Astrocyte (in vitro differentiated cells and primary cell): ENCODE results near the gene SGCE.

ENCODE experiments used
- EZH2 ChIP-seq: IDR thresholded peaks from 2 replicates; pipeline ENCODE4 v1.6.1; 2012; ENCODE audit warnings: mild to moderate bottlenecking, low read length, inconsistent platforms; ENCODE audit not compliant: insufficient read depth
- TF ChIP-seq, protein P1 (sequence below): IDR thresholded peaks from 2 replicates; pipeline ENCODE4 v1.5.1; 2011; ENCODE audit warnings: low read depth, mild to moderate bottlenecking, inconsistent platforms, low read length, moderate library complexity; ENCODE audit not compliant: insufficient read depth

DNA sequence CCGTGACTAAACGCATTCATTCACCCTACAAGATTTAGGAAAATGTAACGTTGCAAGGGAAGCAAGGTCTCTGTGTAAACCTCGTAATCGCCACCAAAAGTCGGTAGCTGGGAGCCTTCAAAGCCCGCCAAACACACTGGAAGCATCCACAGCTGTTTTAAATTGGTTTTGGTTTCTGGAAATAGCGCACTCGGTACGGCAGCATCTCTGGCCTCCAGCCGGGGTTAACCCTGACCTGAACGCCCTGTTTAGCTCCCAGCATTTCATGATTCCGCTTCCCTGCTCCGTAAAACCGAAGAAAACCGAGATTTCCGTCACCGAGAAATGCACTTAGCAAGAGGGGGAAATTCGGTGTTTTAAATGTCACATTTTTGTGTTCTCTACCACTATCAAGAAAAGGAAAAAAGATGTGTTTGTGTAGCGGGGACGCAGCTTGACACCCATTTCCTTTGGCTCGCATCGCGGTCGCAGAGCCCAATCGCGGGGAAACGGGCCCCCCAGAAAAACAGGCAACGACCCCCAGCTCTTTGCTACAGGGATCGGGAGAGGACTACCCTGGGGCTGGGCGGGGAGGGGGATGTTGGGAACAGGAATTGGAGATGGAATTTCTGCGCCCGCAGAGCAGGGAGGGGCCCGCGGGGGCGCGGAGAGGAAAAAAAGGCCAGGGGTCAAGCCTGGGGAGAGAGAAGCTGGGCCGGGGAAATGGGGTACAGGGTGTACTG, 646 bp downstream of the SGCE start:
- TF ChIP-seq, protein P1, sequence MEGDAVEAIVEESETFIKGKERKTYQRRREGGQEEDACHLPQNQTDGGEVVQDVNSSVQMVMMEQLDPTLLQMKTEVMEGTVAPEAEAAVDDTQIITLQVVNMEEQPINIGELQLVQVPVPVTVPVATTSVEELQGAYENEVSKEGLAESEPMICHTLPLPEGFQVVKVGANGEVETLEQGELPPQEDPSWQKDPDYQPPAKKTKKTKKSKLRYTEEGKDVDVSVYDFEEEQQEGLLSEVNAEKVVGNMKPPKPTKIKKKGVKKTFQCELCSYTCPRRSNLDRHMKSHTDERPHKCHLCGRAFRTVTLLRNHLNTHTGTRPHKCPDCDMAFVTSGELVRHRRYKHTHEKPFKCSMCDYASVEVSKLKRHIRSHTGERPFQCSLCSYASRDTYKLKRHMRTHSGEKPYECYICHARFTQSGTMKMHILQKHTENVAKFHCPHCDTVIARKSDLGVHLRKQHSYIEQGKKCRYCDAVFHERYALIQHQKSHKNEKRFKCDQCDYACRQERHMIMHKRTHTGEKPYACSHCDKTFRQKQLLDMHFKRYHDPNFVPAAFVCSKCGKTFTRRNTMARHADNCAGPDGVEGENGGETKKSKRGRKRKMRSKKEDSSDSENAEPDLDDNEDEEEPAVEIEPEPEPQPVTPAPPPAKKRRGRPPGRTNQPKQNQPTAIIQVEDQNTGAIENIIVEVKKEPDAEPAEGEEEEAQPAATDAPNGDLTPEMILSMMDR = no peak
- no peak for TF ChIP-seq EZH2
